HG02884 (cell line): ENCODE data around the gene CHAF1A.

Experiments
- ATAC-seq: cut with Tn5 transposase; IDR thresholded peaks from one replicate; pipeline ENCODE4 v1.9.1; 2021; ENCODE audit warnings: mild to moderate bottlenecking, moderate library complexity; ENCODE audit not compliant: unreplicated experiment

Gene CHAF1A

GRCh38 chr19:4403005-4403761 is 743 bp downstream of the CHAF1A start:
- ATAC-seq: no peak

GRCh38 chr19:4405977-4406376 is 3.5 kb downstream of the CHAF1A start:
- no peak for ATAC-seq

GRCh38 chr19:4406626-4407025 is 4.2 kb downstream of the CHAF1A start:
- no peak for ATAC-seq

- ATAC-seq: no peak
These were observed 6.9 kb downstream of the CHAF1A start for GRCh38 chr19:4409123-4409933.

- no peak for ATAC-seq
These were observed 11.1 kb downstream of the CHAF1A start for GRCh38 chr19:4413588-4413987.

- ATAC-seq: no peak
These were observed 11.8 kb downstream of the CHAF1A start for GRCh38 chr19:4414144-4414799.

GRCh38 chr19:4414800-4415321 is 12.4 kb downstream of the CHAF1A start:
- ATAC-seq: no peak

GRCh38 chr19:4415352-4415751 is 12.9 kb downstream of the CHAF1A start:
- ATAC-seq: no peak

- no peak for ATAC-seq
These were observed 13.8 kb downstream of the CHAF1A start for GRCh38 chr19:4416268-4416667.

GRCh38 chr19:4423416-4424126 is 21.1 kb downstream of the CHAF1A start:
- no peak for ATAC-seq

- ATAC-seq: no peak
These were observed 23.1 kb downstream of the CHAF1A start for GRCh38 chr19:4425537-4425936.

- ATAC-seq: no peak
These were observed 26.0 kb downstream of the CHAF1A start for GRCh38 chr19:4428326-4428975.

- no peak for ATAC-seq
These were observed 26.8 kb downstream of the CHAF1A start for GRCh38 chr19:4429256-4429655.

GRCh38 chr19:4429771-4430171 is 27.3 kb downstream of the CHAF1A start:
- no peak for ATAC-seq

- ATAC-seq: no peak
These were observed 28.3 kb downstream of the CHAF1A start for GRCh38 chr19:4430760-4431159.

GRCh38 chr19:4431296-4431695 is 28.9 kb downstream of the CHAF1A start:
- no peak for ATAC-seq

- ATAC-seq: no peak
These were observed 29.6 kb downstream of the CHAF1A start for GRCh38 chr19:4431808-4432674.

- no peak for ATAC-seq
These were observed 30.6 kb downstream of the CHAF1A start for GRCh38 chr19:4432918-4433506.

- no peak for ATAC-seq
These were observed 32.0 kb downstream of the CHAF1A start for GRCh38 chr19:4434391-4434790.
